ENCODE results near the gene TTLL1. TPM values are rescaled to one million over a fixed set of nuclear protein-coding genes. Genes with fewer than 3 reads are reported as not detected.

TTLL1 gene
- total and polyA plus RNA-seq, 7 donors, result 1.2 to 4.9 (median 2.2) TPM

DNA sequence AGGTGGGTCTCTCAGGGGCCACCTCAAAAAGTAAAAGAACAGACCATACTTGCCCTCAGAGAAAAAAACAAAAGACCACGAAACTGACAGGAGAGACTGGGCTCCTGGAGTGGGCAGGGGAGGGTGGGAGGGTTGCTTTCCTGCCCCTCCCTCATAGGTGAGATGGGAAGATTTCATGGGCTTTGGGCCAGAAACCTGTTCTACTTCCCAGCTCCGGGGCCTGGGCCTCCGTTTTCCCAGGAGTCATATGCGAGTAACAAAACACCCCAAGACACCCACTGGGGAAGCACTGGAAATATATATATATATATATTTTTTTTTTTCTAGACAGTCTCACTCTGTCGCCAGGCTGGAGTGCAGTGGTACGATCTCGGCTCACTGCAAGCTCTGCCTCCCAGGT lies 31.6 kb downstream of the TTLL1 start:
- intact Hi-C loops (cut with DNase I), result no loop called here
- TF ChIP-seq, protein P1, sequence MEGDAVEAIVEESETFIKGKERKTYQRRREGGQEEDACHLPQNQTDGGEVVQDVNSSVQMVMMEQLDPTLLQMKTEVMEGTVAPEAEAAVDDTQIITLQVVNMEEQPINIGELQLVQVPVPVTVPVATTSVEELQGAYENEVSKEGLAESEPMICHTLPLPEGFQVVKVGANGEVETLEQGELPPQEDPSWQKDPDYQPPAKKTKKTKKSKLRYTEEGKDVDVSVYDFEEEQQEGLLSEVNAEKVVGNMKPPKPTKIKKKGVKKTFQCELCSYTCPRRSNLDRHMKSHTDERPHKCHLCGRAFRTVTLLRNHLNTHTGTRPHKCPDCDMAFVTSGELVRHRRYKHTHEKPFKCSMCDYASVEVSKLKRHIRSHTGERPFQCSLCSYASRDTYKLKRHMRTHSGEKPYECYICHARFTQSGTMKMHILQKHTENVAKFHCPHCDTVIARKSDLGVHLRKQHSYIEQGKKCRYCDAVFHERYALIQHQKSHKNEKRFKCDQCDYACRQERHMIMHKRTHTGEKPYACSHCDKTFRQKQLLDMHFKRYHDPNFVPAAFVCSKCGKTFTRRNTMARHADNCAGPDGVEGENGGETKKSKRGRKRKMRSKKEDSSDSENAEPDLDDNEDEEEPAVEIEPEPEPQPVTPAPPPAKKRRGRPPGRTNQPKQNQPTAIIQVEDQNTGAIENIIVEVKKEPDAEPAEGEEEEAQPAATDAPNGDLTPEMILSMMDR (IDR thresholded peaks at IDR 0.05), result no peak
- ATAC-seq, result no peak

DNA sequence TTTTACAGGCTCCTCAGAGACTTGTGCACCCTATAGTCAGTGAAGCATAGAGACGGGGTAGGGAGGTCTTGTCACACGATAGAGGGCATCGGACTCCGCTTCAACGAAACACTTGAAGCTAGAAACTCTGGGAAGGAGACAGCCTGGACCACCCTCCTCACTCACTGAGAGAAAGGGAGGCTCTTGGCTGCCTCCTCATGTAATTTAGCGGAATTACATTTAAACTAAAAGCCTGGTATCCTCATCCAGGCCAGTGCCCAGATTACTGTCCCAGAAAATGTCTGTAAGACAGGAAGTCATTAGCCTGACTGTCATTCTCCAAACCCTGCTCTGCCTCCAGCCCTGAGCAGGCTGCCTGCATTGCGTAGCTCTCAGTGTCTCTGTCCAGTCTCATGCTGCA lies 36.0 kb downstream of the TTLL1 start:
- intact Hi-C loops (cut with DNase I), result no loop called here
- Histone ChIP-seq H3K9me3 (no peaks in the 10 kb centered on the region), H3K36me3 (ENCODE audit: insufficient read depth in 1 of 2, low read depth in 1 of 2) (peaks cover 0 to 7% of the 10 kb centered on the region in 2 donors), H3K27ac (no peak overlapping the region), H3K27me3 (ENCODE audit: insufficient read depth in 3 of 3, low read length in 2 of 3) (no peaks in the 10 kb centered on the region), H3K4me3 (no peak overlapping the region), H3K4me1 (no peaks in the 10 kb centered on the region)
- no peak for ATAC-seq
- TF ChIP-seq, protein P1 (IDR thresholded peaks at IDR 0.05), result no peak
- WGBS, 3 donors, result 95 to 97% (median 95%) methylated on average over 7 of the region's 7 CpGs
- DNase-seq, result no peak

More for the DNA sequence above, 31.6 kb downstream of the TTLL1 start:
- Histone ChIP-seq H3K27me3 (ENCODE audit: insufficient read depth in 3 of 3, low read length in 2 of 3) (no peaks in the 10 kb centered on the region), H3K4me3 (no peak overlapping the region), H3K36me3 (ENCODE audit: insufficient read depth in 1 of 2, low read depth in 1 of 2) (peaks cover 0 to 14% of the 10 kb centered on the region in 2 donors), H3K4me1 (no peaks in the 10 kb centered on the region), H3K9me3 (no peaks in the 10 kb centered on the region), H3K27ac (no peak overlapping the region)
- WGBS, 3 donors, result 89 to 95% (median 89%) methylated on average over 7 of the region's 7 CpGs
- DNase-seq, result no peak

DNA sequence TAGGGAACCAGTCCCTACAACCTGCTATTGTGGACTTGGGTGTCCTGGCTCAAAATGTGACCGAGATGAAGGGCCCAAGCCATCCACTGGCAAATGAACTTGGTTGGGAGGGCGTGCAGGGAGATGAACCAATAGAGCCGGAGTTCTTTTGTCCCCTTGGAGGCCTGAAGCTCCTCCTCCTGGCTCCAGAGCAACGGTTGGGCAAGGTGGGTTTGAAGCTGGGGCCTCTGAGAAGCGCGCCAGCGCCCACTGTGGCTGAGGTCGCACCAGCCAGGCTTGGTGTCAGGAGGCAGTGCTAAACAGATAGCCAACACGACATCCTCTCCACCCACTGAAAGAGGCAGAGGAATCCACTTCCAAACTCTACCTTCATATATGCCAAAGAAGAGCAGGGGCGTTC lies 38.2 kb downstream of the TTLL1 start:
- TF ChIP-seq, protein P1 (IDR thresholded peaks at IDR 0.05), result no peak
- Histone ChIP-seq H3K9me3 (no peaks in the 10 kb centered on the region), H3K4me3 (no peak overlapping the region), H3K27ac (no peak overlapping the region), H3K4me1 (no peaks in the 10 kb centered on the region), H3K36me3 (ENCODE audit: insufficient read depth in 1 of 2, low read depth in 1 of 2) (peaks cover 0 to 7% of the 10 kb centered on the region in 2 donors), H3K27me3 (ENCODE audit: insufficient read depth in 3 of 3, low read length in 2 of 3) (no peaks in the 10 kb centered on the region)
- ATAC-seq (no peak), DNase-seq (no peak)
- 79 to 87% (median 81%) methylated on average over 10 of the region's 10 CpGs for WGBS, 3 donors
- intact Hi-C loops (cut with DNase I), result no loop called here

DNA sequence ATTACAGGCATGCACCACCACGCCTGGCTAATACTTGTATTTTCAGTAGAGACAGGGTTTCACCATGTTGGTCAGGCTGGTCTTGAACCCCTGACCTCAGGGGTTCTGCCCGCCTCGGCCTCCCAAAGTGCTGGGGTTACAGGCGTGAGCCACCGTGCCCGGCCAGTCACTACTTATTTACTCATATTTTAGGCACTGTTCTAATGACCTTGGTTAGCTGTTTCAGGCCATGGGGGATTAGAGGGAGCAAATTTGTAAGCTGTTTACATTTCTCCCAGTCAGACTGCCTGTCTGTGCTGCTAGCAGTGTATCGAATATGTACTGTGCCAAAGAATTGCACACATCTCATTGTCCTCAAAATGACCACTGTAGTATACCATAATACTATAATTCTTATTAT lies 41.6 kb downstream of the TTLL1 start:
- no peak for DNase-seq
- 95 to 96% (median 95%) methylated on average over 7 of the region's 7 CpGs for WGBS, 3 donors

More for the DNA sequence above, 41.6 kb downstream of the TTLL1 start:
- intact Hi-C loops (cut with DNase I), result no loop called here
- Histone ChIP-seq H3K9me3 (no peaks in the 10 kb centered on the region), H3K36me3 (ENCODE audit: insufficient read depth in 1 of 2, low read depth in 1 of 2) (peaks cover 0 to 7% of the 10 kb centered on the region in 2 donors), H3K4me3 (no peak overlapping the region), H3K27me3 (ENCODE audit: insufficient read depth in 3 of 3, low read length in 2 of 3) (no peaks in the 10 kb centered on the region), H3K4me1 (no peaks in the 10 kb centered on the region), H3K27ac (no peak overlapping the region)
- no peak for ATAC-seq
- TF ChIP-seq, protein P1 (IDR thresholded peaks at IDR 0.05), result no peak

Data from psoas muscle (tissue), 8 donors.